ENCODE results near the gene NWD2. TPM values are rescaled to one million over a fixed set of nuclear protein-coding genes. Genes with fewer than 3 reads are reported as not detected.

NWD2 gene
- total RNA-seq, 1 experiment from 2014 or later: not detected

DNA sequence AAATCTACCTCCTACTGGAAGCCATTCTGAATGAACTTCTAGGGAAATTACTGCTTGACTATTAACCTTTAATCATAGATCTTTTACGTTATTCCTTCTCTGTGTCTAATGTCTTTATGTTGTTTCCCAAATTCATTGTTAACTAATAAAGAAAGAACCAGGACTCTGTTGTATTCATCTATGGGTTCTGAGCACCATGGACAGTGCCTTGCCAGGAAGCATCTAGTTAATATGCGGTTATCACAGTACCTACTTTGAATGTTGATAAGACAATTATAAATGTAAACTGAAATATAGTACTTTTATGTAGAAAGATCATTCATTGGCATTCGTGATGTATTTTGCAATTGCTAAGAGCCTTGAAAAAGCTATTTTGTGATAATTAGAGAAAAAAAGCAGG lies 23.8 kb downstream of the NWD2 start:
- Histone ChIP-seq H3K9ac (ENCODE audit: extremely low read depth, insufficient read length, low read length) (no peak overlapping the region), H3K79me2 (ENCODE audit: insufficient read depth, low read length) (no peaks in the 10 kb centered on the region), H3K23ac (ENCODE audit: insufficient read length, low read depth, low read length) (no peak overlapping the region), H2BK5ac (ENCODE audit: insufficient read length, low read length) (no peak overlapping the region), H3K4me1 (ENCODE audit: insufficient read depth, low read length) (no peaks in the 10 kb centered on the region), H2BK15ac (ENCODE audit: low read depth, low read length) (no peak overlapping the region), H3K79me1 (ENCODE audit: insufficient read depth, low read depth, low read length, poor library complexity, severe bottlenecking) (no peaks in the 10 kb centered on the region), H4K8ac (replicated peaks; ENCODE audit: insufficient read length, low read depth, low read length) (no peak overlapping the region), H3K27ac (ENCODE audit: insufficient read length, low read depth, low read length) (no peak overlapping the region), H3T11ph (ENCODE audit: low read length) (no peak overlapping the region), H2BK12ac (ENCODE audit: insufficient read length, low read depth, low read length) (no peak overlapping the region), H2AK5ac (ENCODE audit: insufficient read length, low read length) (no peak overlapping the region), H3K9me3 (ENCODE audit: control insufficient read depth, low read depth, low read length) (no peaks in the 10 kb centered on the region), H3K27me3 (ENCODE audit: insufficient read depth, low read length) (no peaks in the 10 kb centered on the region), H2BK20ac (ENCODE audit: low read depth, low read length, poor library complexity, severe bottlenecking) (no peak overlapping the region), H2BK120ac (ENCODE audit: low read depth, low read length, poor library complexity, severe bottlenecking) (no peak overlapping the region), H3K23me2 (ENCODE audit: insufficient read length, low read depth, low read length, poor library complexity, severe bottlenecking) (no peaks in the 10 kb centered on the region), H4K20me1 (ENCODE audit: control insufficient read depth, insufficient read depth, insufficient read length) (no peaks in the 10 kb centered on the region), H3K56ac (ENCODE audit: insufficient read length, low read depth, low read length) (no peak overlapping the region), H3K14ac (ENCODE audit: insufficient read depth, low read length) (no peak overlapping the region), H3K4me2 (ENCODE audit: insufficient read depth, insufficient read length, low read length) (no peak overlapping the region), H4K5ac (ENCODE audit: insufficient read length, low read depth, low read length) (no peak overlapping the region), H2AFZ (ENCODE audit: low read length) (no peak overlapping the region), H3K4ac (ENCODE audit: low read depth, low read length) (no peak overlapping the region), H4K91ac (ENCODE audit: insufficient read length, low read depth, low read length) (no peak overlapping the region), H3K18ac (ENCODE audit: insufficient read length, low read depth, low read length) (no peak overlapping the region)
- H3K4me3 Mint-ChIP-seq: no peak overlapping the region
- H3K36me3 Mint-ChIP-seq (ENCODE audit: insufficient read depth in 1 of 3, low read depth in 3 of 3): no peaks in the 10 kb centered on the region
- WGBS (ENCODE audit: extremely low coverage, insufficient read length, low lambda C conversion rate): no CpG with 5 or more reads among the region's 3 CpGs
- no peak overlapping the region; a peak in 1 of 7 replicates for H3K27ac Mint-ChIP-seq
- no peak for DNase-seq
- TF ChIP-seq CTCF (conservative IDR thresholded peaks at IDR 0.05): no peak
- no peaks in the 10 kb centered on the region for H3K9me3 Mint-ChIP-seq
- peaks cover 9% of the 10 kb centered on the region for H3K27me3 Mint-ChIP-seq (ENCODE audit: low read depth)
- no peaks in the 10 kb centered on the region for H3K4me1 Mint-ChIP-seq

Data from H9 (cell line).